Astrocyte of the hippocampus (primary cell): Measurements from ENCODE around the gene QRICH2.
"Not testable (repeated sequence)": the region's sequence is repeated elsewhere in the genome, so short reads cannot be mapped to it uniquely, and the experiment has no call there.

Experiments
- DNase-seq: peaks from one replicate; pipeline ENCODE4 v3.0.0; 2011; ENCODE audit warnings: low read depth, low spot score

QRICH2 gene

GRCh38 chr17:76331083-76331482 is 23.0 kb upstream of the QRICH2 start:
- DNase-seq: no peak

DNA sequence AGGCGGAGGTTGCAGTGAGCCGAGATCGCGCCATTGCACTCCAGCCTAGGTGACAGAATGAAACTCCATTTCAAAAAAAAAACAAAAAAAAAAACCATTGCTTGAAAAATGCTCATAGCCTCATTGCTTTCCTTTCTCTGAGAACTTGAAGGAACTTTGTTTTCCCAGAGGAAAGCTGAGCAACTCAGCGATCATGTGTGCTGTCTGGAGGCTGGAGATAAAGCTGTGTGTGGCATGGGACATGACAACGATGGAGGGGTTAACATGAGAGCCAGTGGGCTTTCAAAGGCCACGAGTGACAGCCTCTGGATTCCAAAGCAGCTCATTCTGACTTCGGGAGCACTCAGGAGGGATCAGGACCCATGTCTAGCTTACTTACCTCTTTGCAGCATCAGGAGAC is 21.6 kb upstream of the QRICH2 start:
- DNase-seq: no peak

DNA sequence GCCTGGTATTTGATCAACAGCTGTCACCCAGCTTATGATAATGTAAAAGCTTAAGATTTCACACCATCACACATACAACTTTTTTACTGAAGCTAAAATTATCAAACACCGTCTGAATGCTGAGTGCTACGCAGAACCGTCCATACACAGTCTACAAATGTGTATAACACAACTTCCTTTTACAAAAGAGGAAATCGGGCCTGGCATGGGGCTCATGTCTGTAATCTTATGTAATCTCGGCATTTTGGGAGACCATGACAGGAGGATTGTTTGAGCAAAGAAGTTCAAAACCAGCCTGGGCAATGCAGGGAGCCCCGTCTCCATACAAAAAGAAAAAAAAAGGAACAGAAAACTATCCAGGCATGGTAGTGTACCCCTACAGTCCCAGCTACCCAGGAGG is 19.6 kb upstream of the QRICH2 start:
- no peak for DNase-seq

GRCh38 chr17:76326306-76326705 is 18.2 kb upstream of the QRICH2 start:
- no peak for DNase-seq

DNA sequence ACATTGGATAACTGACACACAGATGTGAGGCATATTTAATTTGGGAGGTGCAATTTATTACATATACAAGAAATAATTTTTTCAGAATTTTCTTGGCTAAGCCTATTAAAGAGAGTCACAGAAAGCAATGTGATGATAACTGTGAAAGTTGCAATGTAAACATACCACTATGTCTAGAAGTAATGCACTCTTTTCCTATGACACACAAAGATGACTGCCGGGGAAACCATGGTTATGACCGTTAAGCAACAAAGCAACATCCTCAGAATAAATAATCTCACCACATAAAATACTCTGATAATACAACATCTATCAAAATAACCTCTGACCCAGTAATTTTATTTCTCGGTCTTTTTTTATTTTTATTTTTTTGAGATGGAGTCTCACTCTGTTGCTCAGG is 10.5 kb upstream of the QRICH2 start:
- DNase-seq: no peak

GRCh38 chr17:76317535-76317934 is 9.5 kb upstream of the QRICH2 start:
- DNase-seq: no peak

- no peak for DNase-seq
Measured at GRCh38 chr17:76314392-76315227, 6.5 kb upstream of the QRICH2 start.

- no peak for DNase-seq
Measured at GRCh38 chr17:76312735-76313134, 4.7 kb upstream of the QRICH2 start.

- DNase-seq: no peak
Measured at GRCh38 chr17:76309461-76309860, 1.4 kb upstream of the QRICH2 start.

- no peak for DNase-seq
Measured at GRCh38 chr17:76307299-76307965, 644 bp downstream of the QRICH2 start.

- DNase-seq: not testable (repeated sequence)
Measured at GRCh38 chr17:76305135-76305454, 3.0 kb downstream of the QRICH2 start.

DNA sequence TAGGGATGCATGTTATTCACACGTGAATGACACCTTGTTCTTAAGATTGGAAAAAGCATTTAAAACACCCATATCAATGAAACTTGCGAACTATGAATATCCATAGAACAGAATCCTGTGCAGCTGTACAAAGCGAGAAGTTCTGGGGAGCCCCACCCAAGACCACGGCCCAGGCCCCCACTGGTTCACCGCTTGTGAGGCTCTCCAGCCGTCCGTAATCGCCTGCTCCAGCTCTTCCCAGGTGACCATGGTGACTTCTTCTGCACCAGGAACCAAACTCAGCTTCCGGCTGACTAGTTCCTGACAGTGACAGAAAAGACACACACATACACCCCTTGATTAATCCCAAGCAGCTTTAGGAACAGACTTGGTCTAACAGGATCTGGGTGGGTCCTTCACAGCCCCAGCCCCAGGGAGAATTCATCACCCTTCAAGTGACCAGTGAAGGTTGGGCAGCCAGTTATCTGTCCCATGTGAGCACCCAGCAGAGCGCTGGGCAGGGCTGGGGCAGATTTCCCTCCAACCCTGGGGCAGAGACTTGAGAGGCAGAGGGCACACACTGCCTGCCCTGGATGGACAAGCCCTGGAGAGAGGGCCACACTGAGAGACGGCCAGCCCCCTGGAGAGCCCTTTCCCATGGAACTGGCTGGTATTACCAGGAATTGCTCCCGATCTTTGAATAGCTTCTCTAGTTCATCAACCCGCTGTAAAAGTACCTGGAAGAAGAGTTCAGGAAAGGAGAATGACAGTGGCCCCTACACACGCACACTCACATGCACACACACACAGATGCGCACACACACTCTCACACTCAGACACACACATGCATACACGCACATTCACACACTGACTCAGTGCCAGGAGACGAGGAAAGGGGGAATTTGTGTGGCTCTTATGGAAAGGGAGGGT is 3.6 kb downstream of the QRICH2 start:
- DNase-seq: no peak

DNA sequence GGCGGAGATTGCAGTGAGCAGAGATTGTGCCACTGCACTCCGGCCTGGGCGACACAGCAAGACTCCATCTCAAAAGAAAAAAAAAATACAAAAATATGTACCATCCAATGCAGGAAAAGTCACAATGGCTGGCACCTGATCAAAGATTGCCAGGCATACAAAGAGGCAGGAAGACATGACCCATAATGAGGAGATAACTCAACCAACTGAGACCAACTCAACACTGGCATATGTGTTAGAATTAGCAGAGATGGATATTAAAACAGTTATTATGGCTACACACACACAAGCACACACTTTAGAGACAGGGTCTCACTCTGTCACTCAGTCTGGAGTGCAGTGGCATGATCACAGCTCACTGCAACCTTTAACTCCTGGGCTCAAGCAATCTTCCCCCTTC is 10.6 kb downstream of the QRICH2 start:
- DNase-seq: no peak

- DNase-seq: no peak
Measured at GRCh38 chr17:76296889-76297288, 11.2 kb downstream of the QRICH2 start.

DNA sequence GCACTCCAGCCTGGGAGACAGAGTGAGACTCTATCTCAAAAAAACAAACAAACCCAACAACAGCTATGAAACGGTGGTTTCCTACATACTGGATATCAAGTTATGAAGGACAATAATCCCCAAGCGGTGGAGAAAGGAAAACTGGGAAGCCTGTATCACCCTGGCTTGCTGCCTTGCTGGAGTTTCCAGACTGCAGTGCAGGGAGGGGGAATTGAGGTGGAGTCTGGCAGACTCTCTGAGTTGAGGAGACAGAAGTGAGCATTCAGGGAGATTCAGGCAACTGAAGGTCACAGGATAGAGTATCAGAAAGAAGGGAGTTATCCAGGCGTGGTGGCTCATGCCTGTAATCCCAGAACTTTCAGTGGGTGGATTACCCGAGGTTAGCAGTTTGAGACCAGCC is 11.9 kb downstream of the QRICH2 start:
- DNase-seq: no peak

DNA sequence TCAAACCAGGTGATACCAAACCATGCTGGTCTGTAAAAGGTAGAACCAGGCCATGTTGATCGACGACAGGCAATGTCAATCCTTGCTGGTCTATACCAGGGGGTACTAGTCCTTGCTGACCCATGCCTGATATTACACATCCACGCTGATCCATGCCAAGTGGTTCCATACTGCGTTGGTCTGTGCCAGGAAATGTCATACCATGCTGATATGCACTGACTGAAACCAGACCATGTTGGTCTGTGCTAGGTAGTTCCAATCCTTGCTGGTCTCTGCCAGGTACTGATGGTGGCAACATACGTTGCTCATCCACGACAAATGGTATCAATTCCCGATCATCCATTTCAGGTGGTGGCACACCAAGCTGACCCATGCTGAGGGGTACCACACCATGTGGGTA is 15.0 kb downstream of the QRICH2 start:
- no peak for DNase-seq

DNA sequence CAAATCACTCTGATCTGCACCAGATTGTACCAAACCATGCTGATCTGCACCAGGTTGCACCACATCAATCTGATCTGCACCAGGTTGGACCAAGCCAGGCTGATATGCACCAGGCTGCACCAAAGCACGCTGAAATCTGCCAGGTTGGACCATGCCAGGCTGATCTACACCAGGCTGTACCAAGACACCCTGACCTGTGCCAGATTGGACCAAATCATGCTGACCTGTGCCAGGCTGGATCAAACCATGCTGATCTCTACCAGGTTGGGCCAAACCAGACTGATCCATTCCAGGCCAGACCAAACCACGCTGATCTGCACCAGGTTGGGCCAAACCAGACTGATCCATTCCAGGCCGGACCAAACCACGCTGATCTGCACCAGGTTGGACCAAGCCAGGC is 15.5 kb downstream of the QRICH2 start:
- no peak for DNase-seq

DNA sequence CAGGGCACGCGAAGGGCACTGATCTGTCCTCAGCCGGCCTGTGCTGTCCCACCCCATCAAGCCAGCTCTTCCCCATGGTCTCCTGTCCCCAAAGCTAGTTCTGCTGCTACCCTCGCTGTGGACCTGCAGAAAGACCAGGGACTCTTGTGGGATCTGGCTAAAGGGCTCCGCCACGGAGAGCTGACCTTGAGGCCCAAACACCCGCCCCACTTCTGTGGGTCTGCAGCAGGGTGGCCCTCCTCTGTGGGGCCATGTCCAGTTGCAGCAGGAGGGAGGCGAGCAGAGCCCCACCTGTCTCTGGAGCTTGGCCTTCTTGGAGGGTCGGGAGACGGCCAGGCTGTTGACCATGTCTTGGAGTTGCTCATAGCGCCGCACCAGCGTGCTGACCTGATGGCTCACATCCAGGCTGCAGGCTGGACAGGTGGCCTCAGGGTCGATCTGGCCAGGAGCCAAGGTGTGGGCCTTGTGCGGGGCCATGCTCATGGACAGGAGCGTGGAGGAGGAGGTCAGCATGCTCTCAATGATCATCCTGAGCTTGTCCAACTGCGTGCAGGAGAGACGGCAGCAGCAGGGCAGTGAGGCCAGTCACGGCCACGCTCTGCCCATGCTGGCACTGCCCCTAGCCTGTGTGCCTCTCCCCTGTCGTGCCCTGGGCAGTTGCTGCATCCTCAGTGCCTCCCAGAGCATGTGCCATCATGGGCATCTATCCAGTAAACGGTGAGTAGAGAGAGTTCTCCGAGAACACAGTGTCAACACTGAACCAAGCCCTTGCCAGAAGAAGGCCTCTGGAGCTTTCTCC is 26.3 kb downstream of the QRICH2 start:
- no peak for DNase-seq

GRCh38 chr17:76280650-76281049 is 27.4 kb downstream of the QRICH2 start:
- DNase-seq: no peak

- DNase-seq: no peak
Measured at GRCh38 chr17:76279742-76280287, 28.3 kb downstream of the QRICH2 start.
